NCI-H446 treated with DMSO at 0.1 percent for 48 hours (cell line): ENCODE data around the gene C1orf174.
"Not testable (repeated sequence)": the region's sequence is repeated elsewhere in the genome, so short reads cannot be mapped to it uniquely, and the experiment has no call there.

Experiments used
- DNase-seq: peaks from one replicate; lab custom pipeline; 2025; lab: John Stamatoyannopoulos, UW

The C1orf174 gene

GRCh38 chr1:3925762-3926161 is 25.7 kb upstream of the C1orf174 start:
- DNase-seq = no peak

DNA sequence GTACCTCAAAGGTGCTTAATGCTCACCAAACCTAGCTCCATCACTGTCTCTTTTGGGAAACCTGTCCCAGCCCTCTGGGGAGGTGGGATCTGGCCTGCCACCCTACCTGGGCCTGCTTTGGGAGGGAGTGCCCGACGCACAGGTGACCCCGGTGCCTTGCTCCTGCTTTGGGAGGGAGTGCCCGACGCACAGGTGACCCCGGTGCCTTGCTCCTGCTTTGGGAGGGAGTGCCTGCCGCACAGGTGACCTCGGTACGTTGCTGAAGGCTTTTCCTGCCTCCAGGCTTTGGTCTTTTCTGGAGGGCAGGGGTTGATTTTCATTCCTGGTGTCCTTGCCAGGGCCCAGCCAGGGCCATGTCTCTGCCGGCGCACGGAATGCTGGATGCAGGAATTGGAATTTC is 25.2 kb upstream of the C1orf174 start:
- DNase-seq = no peak

DNA sequence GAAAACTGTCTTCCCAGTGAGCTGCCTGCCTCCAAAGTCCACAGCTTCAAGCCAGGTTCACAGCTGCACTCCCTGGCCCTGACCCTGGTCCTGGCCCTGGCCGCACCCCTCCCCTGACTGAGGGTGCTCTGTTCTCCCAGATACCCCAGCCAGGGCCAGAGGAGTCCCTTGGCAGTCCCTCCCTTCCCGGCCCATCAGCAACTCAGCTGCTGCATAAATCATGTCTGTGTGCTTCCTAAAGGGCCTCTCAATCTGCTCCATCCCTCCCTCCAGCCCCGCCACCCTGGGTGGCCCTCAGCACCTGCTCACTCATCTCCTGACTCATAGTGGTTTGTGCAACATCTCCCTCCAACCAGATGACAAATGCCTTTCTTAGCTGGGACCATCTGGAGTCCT is 24.8 kb upstream of the C1orf174 start:
- DNase-seq = no peak

GRCh38 chr1:3924186-3924824 is 24.2 kb upstream of the C1orf174 start:
- DNase-seq = no peak

DNA sequence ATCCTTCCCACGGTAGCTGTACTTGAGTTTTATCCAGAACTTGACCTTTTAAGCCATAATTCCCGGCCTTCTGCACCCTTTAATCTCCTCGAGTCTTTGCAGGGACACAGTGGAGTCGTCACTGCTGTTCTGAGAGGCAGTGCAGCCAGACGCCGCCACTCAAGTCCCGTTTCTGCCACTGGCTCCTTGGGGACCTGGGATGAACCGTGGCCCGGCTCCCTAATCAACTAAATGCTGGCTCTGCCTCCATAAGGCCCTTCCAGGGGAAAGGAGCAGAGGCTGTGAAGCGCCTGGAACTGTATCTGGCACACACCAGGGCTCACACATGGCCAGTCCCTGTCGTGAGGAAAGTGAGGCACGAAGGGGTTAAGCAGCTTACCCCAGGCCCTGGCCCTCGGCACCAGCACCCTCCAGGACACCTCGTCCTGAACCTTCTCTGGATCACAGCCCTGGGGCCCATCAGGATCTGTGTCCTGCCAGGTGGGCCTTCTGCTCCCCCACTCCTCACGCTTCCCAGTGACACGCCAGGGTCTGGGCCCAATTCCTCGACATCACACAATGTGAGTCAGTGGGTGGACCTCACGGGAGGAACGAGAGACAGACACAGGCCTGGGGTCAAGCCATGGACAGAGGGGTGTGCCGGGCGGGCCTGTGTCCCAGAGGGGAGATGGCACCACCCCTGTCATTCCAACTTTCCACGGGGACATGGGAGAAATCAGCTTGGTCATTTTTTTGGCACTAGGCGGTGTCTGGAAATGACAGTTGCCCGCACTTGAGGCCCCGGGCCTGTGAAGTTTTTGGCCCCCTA is 23.5 kb upstream of the C1orf174 start:
- DNase-seq = no peak

GRCh38 chr1:3922851-3923250 is 22.8 kb upstream of the C1orf174 start:
- DNase-seq = no peak

DNA sequence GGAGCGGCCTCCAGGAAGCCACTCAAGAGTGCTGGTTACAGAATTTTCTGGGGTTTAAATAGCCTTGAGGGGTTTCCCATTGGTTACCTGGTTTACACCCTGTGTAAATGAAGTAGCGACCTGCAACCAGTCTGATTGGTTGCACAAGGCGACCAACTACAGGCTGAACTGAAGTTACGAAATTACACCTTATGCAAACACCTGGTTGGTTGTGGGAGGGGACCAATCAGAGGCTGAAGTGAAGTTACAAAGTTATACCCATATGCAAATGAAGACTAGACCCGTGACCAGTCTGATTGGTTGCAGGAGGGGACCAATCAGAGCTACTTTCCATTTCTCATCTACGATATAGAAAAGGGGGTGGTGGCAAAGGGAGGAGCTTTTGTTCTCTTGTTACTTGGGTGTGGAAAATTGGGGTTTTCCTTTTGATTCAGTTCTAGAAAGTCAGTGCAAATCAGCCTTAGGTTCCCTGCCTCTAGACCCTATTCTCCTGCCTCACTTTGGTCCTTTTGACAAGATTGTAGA is 22.2 kb upstream of the C1orf174 start:
- no peak for DNase-seq

GRCh38 chr1:3921765-3922164 is 21.7 kb upstream of the C1orf174 start:
- no peak for DNase-seq

DNA sequence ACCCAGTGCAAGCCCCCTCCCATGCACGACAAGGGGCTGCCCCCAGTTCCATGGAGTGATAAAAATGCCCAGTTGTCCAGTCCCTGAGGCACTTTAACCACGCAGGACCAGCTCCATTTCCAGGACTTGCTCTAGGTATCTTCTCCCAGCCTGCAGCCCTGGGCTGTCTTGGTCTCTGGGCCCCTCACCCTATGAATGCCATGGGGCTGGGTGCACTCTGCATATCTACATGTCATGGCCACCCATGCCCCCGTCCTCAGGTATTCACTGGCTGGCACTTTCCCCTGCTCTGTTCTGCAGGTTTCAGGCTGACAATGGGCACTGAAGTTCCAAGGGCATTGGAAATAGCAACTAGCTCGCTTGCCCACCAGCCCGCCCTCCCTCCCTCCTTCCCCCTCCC is 19.6 kb upstream of the C1orf174 start:
- DNase-seq = no peak

DNA sequence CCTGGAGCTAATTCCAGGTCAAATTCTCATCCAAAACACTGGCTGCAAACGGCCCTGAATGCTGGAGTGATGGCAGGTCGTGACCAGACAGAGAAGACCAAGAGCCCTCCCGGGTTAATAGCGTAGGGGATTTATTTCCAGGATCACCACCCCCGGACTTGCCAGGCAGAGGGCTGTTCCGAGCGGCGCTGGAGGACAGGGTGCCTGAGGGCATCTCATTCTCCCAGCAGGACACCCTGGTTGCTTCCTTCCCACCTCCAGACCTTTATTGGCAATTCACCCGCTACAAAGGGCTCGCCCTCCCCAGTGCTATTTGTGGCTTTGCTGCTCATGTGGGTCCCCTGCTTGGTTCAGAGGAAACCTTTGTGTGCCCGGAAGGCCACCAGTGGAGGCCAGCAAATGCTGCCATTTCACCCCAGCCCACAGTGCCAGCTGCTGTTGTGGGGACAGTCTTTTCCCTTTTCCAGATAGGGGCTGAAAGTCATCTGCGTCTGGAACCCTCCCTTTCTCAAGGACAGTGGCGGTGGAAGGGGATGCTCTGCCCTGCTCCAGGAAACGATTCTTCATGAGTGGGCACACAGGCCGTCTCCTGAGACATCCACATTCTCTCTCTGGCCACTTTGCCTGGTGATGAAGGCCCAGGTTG is 19.0 kb upstream of the C1orf174 start:
- no peak for DNase-seq

- not testable (repeated sequence) for DNase-seq
Measured at GRCh38 chr1:3918359-3918758, 18.3 kb upstream of the C1orf174 start.

DNA sequence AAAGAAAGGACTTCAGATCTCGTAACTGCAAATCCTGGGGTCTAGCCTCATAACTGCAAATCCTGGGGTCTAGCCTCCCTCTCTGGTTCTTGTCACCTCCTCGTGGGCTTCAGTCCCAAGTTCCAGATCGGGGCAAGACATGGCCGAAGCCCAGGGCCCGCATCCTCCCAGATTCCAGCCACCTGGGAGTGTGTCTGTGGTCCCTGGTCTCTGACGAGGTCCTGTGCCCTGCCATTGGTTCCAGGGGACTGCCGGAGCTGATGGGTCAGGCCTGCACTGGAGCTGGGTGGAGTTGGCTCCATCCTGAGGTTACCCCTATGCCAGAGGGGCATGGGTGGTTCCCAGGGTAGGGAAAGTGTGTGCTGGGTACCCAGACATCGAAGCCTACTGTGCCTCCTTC is 17.7 kb upstream of the C1orf174 start:
- no peak for DNase-seq

DNA sequence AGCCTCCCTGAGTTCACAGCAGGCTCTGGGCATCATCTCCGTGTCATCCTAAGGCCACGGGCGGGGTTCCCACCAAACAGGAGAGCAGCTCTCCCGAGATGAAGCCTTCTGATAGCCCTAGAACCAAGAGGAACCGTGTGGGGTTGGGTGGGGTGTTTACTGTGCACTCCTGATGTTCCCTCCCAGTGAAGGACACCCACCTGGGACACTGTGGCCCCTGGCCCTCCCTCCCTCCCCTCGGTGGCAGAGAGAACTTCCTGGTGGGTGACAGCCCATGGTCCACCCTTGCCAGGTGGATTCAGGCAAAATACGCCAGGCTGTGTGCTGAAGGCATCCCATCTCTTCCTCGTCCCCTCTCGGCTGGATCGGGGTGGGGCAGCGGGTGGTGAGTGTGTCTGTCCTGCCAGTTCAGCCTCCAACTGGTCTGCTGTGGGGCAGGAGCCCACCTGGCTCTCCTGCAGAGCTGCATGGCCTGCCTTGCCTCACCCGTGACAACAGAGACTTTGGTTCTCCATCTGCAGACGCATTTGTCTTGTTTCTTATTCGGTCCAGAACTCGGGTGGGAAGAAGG is 15.6 kb upstream of the C1orf174 start:
- no peak for DNase-seq

GRCh38 chr1:3914911-3915310 is 14.8 kb upstream of the C1orf174 start:
- no peak for DNase-seq

DNA sequence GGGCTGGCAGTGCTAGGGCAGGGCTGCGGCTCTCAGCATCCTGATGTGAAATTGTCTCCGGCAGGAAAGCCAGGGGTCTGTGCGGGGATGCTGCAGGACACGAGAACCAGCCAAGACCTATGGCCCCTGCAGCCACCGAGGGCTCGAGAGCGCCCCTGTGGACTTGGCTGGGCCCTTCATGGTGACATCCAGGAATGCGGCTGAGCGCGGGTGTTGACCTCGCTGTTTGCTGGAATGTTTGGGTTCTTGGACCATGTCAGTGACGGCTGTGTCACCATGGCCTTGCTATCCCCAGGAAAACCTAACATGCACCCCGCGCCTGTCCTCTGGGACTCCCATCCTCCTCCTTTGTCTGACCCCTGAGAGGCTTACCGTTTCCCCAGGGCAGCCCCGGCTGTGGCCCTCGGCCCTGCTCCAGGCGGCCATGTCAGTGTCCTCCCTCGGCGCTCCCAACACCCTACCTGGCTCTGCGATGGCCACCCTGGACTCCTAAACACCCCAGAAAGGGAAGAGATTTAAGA is 14.3 kb upstream of the C1orf174 start:
- no peak for DNase-seq

- DNase-seq = no peak
Measured at GRCh38 chr1:3912809-3913685, 13.0 kb upstream of the C1orf174 start.

DNA sequence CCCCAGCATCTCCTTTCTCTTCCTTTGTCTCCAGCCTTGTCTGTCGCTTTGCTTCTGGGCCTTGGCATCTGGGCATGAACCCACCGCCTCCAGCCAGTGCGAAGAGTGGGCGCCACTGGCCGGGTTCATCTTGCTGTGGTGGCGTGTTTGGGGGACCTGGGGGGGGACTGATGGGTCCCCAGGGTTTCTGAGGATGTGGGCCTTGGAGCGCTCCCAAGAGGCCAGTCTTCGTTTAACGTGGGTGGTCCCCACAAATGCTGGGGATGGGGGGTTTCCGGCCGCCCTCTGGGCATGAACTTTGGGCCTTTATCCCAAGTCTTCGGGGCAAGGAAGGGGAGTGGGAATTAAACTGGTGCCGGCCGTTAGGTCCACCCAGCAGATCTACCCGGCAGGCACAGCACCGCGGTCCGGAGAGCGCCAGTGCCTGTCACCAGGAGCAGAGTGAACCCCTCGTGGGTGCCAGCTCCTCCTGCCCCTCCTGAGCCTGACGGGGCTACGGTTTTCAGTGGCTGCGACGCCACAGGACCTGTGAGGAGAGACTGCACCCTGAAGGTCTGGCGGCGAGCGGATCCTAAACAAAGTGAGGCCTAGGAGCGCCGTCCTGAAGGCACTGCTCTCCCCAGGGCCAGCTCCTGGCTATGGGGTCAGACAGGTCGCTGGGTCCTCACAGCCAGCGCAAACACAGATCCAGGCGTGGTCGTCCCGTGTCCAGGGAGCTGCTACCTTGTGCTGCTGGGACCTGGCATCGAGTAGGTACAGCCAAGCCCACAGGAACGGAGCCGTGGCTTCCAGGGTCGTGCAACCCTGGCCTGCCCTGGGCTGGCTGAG is 12.1 kb upstream of the C1orf174 start:
- DNase-seq = no peak

GRCh38 chr1:3910857-3911845 is 11.1 kb upstream of the C1orf174 start:
- peak; percentile 9 for DNase-seq

- no peak for DNase-seq
Measured at GRCh38 chr1:3910049-3910731, 10.1 kb upstream of the C1orf174 start.
